Thymus (tissue), 11 donors: ENCODE data around the gene ADORA2A. TPM values are rescaled to one million over a fixed set of nuclear protein-coding genes. Genes with fewer than 3 reads are reported as not detected.

Source experiments
- DNase-seq, 9 donors: peaks; one replicate each; pipeline ENCODE4 v3.0.0-alpha.2; 2013; ENCODE audit warnings: low spot score in 9 of 9, low read depth in 6 of 9, missing footprints in 1 of 9
- H3K27ac ChIP-seq, 2 donors: one replicate each; pipeline ENCODE4 v1.5.1; 2013; ENCODE audit warnings: control low read depth in 1 of 2, low read depth in 1 of 2, low read length in 1 of 2, mild to moderate bottlenecking in 1 of 2, moderate library complexity in 1 of 2
- H3K27me3 ChIP-seq, 2 donors: one replicate each; pipeline ENCODE4 v1.5.1; 2013; ENCODE audit warnings: low read length in 1 of 2; ENCODE audit not compliant: control insufficient read depth in 2 of 2, insufficient read depth in 1 of 2
- H3K36me3 ChIP-seq, 2 donors: one replicate each; pipeline ENCODE4 v1.5.1; 2013; ENCODE audit warnings: low read length in 1 of 2, mild to moderate bottlenecking in 1 of 2, moderate library complexity in 1 of 2; ENCODE audit not compliant: control insufficient read depth in 2 of 2, insufficient read depth in 2 of 2
- H3K4me1 ChIP-seq, 2 donors: one replicate each; pipeline ENCODE4 v1.5.1; 2013; ENCODE audit warnings: low read length in 2 of 2; ENCODE audit not compliant: control insufficient read depth in 2 of 2, insufficient read depth in 2 of 2
- H3K4me3 ChIP-seq, 2 donors: one replicate each; pipeline ENCODE4 v1.5.1; 2013; ENCODE audit warnings: low read length in 2 of 2, control low read depth in 1 of 2, mild to moderate bottlenecking in 1 of 2
- H3K9me3 ChIP-seq, 2 donors: one replicate each; pipeline ENCODE4 v1.5.1; 2013; ENCODE audit warnings: low read length in 1 of 2, mild to moderate bottlenecking in 1 of 2; ENCODE audit not compliant: control insufficient read depth in 2 of 2, insufficient read depth in 1 of 2
- WGBS: extraction: QIAGEN DNeasy Blood & Tissue Kit; methylation state at CpG from one replicate; pipeline ENCODE4 v1.1.7; 2013; 5-methylcytosine and 5-hydroxymethylcytosine counted together
- polyA plus RNA-seq: library from polyadenylated mRNA; stranded (reverse); fragments of 200-250 nt; gene quantifications from one replicate; pipeline ENCODE4 v1.2.3, GENCODE V29; 2013
- total RNA-seq: library from RNA; stranded (reverse); fragments of 120-200 nt; gene quantifications from one replicate; pipeline ENCODE4 v1.2.4, GENCODE V29; 2013
- donor health status: healthy.

Gene ADORA2A
- total and polyA plus RNA-seq, 2 donors: 21.8 to 77.4 TPM

- Histone ChIP-seq H3K27me3 (no peaks in the 10 kb centered on the region), H3K4me1 (peaks cover 17 to 62% of the 10 kb centered on the region in 2 donors), H3K4me3 (no peak overlapping the region), H3K9me3 (peaks cover 0 to 14% of the 10 kb centered on the region in 2 donors), H3K36me3 (peaks cover 57 to 60% of the 10 kb centered on the region in 2 donors), H3K27ac (no peak overlapping the region)
- no peak for DNase-seq
- 93% methylated on average over 11 of the region's 11 CpGs for WGBS
Measured at GRCh38 chr22:24445481-24446259, 18.3 kb downstream of the ADORA2A start.

- no peak overlapping the region for H3K4me3 ChIP-seq
- H3K4me1 ChIP-seq: peaks cover 11 to 60% of the 10 kb centered on the region in 2 donors
- H3K27ac ChIP-seq: no peak overlapping the region
- DNase-seq: no peak
- H3K36me3 ChIP-seq: peaks cover 51 to 55% of the 10 kb centered on the region in 2 donors
- no peaks in the 10 kb centered on the region for H3K27me3 ChIP-seq
- peaks cover 0 to 17% of the 10 kb centered on the region in 2 donors for H3K9me3 ChIP-seq
- 97% methylated on average over 3 of the region's 3 CpGs for WGBS
Measured at GRCh38 chr22:24446260-24446611, 18.8 kb downstream of the ADORA2A start.

GRCh38 chr22:24450610-24451009 is 23.2 kb downstream of the ADORA2A start:
- peaks cover 8 to 14% of the 10 kb centered on the region in 2 donors for H3K36me3 ChIP-seq
- peak in 1 of 9 donors; percentile 49 for DNase-seq

GRCh38 chr22:24451162-24451561 is 23.8 kb downstream of the ADORA2A start:
- H3K27me3 ChIP-seq: no peaks in the 10 kb centered on the region
- H3K4me1 ChIP-seq: peaks cover 6 to 29% of the 10 kb centered on the region in 2 donors
- DNase-seq: no peak
- no peak overlapping the region for H3K4me3 ChIP-seq
- peaks cover 0 to 9% of the 10 kb centered on the region in 2 donors for H3K9me3 ChIP-seq
- no peak overlapping the region for H3K27ac ChIP-seq
- H3K36me3 ChIP-seq: peaks cover 4 to 9% of the 10 kb centered on the region in 2 donors

More at GRCh38 chr22:24450610-24451009, 23.2 kb downstream of the ADORA2A start:
- Histone ChIP-seq H3K27ac (peak overlapping the region in 1 of 2 donors; percentile 56), H3K4me1 (peaks cover 6 to 32% of the 10 kb centered on the region in 2 donors), H3K4me3 (no peak overlapping the region), H3K27me3 (no peaks in the 10 kb centered on the region), H3K9me3 (peaks cover 0 to 9% of the 10 kb centered on the region in 2 donors)
- WGBS: 48% methylated on average over 1 of the region's 1 CpG

GRCh38 chr22:24453853-24454252 is 26.5 kb downstream of the ADORA2A start:
- WGBS: 95% methylated on average over 1 of the region's 1 CpG
- no peak overlapping the region for H3K4me3 ChIP-seq
- H3K36me3 ChIP-seq: peaks cover 0 to 4% of the 10 kb centered on the region in 2 donors
- H3K9me3 ChIP-seq: peaks cover 0 to 9% of the 10 kb centered on the region in 2 donors
- H3K27me3 ChIP-seq: no peaks in the 10 kb centered on the region
- peaks cover 6 to 27% of the 10 kb centered on the region in 2 donors for H3K4me1 ChIP-seq
- H3K27ac ChIP-seq: no peak overlapping the region
- DNase-seq: no peak

- peaks cover 0 to 9% of the 10 kb centered on the region in 2 donors for H3K9me3 ChIP-seq
- no peak overlapping the region for H3K4me3 ChIP-seq
- peaks cover 0 to 4% of the 10 kb centered on the region in 2 donors for H3K36me3 ChIP-seq
- peaks cover 6 to 19% of the 10 kb centered on the region in 2 donors for H3K4me1 ChIP-seq
- 94% methylated on average over 4 of the region's 4 CpGs for WGBS
- no peak overlapping the region for H3K27ac ChIP-seq
- no peak for DNase-seq
- H3K27me3 ChIP-seq: no peaks in the 10 kb centered on the region
Measured at GRCh38 chr22:24455039-24455438, 27.6 kb downstream of the ADORA2A start.

- peaks cover 0 to 4% of the 10 kb centered on the region in 2 donors for H3K9me3 ChIP-seq
- WGBS: 86% methylated on average over 9 of the region's 9 CpGs
- peaks cover 0 to 4% of the 10 kb centered on the region in 2 donors for H3K36me3 ChIP-seq
- H3K27me3 ChIP-seq: no peaks in the 10 kb centered on the region
- no peak overlapping the region for H3K27ac ChIP-seq
- H3K4me3 ChIP-seq: no peak overlapping the region
- peaks cover 0 to 14% of the 10 kb centered on the region in 2 donors for H3K4me1 ChIP-seq
- no peak for DNase-seq
Measured at GRCh38 chr22:24455751-24456426, 28.5 kb downstream of the ADORA2A start.

- no peak for DNase-seq
- Histone ChIP-seq H3K4me3 (no peak overlapping the region), H3K27me3 (no peaks in the 10 kb centered on the region), H3K27ac (no peak overlapping the region), H3K36me3 (no peaks in the 10 kb centered on the region), H3K4me1 (peaks cover 0 to 13% of the 10 kb centered on the region in 2 donors), H3K9me3 (no peaks in the 10 kb centered on the region)
- 99% methylated on average over 3 of the region's 3 CpGs for WGBS
Measured at GRCh38 chr22:24457894-24458420, 30.6 kb downstream of the ADORA2A start.

- no peak for DNase-seq
- Histone ChIP-seq H3K27ac (no peak overlapping the region), H3K36me3 (no peaks in the 10 kb centered on the region), H3K4me3 (no peak overlapping the region), H3K4me1 (peaks cover 0 to 13% of the 10 kb centered on the region in 2 donors), H3K27me3 (no peaks in the 10 kb centered on the region), H3K9me3 (no peaks in the 10 kb centered on the region)
- WGBS: 92% methylated on average over 1 of the region's 1 CpG
Measured at GRCh38 chr22:24459911-24460310, 32.5 kb downstream of the ADORA2A start.
